ENCODE results near the gene CDKN2C.

- TF ChIP-seq, protein P1, sequence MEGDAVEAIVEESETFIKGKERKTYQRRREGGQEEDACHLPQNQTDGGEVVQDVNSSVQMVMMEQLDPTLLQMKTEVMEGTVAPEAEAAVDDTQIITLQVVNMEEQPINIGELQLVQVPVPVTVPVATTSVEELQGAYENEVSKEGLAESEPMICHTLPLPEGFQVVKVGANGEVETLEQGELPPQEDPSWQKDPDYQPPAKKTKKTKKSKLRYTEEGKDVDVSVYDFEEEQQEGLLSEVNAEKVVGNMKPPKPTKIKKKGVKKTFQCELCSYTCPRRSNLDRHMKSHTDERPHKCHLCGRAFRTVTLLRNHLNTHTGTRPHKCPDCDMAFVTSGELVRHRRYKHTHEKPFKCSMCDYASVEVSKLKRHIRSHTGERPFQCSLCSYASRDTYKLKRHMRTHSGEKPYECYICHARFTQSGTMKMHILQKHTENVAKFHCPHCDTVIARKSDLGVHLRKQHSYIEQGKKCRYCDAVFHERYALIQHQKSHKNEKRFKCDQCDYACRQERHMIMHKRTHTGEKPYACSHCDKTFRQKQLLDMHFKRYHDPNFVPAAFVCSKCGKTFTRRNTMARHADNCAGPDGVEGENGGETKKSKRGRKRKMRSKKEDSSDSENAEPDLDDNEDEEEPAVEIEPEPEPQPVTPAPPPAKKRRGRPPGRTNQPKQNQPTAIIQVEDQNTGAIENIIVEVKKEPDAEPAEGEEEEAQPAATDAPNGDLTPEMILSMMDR (IDR thresholded peaks at IDR 0.05; ENCODE audit: insufficient read depth, low read length), result no peak
- no peak for TF ChIP-seq REST (IDR thresholded peaks at IDR 0.05; ENCODE audit: insufficient replicate concordance, low read depth)
- TF ChIP-seq SPI1 (IDR thresholded peaks at IDR 0.05; ENCODE audit: borderline replicate concordance, low read depth), result no peak
- TF ChIP-seq POLR2AphosphoS5 (IDR thresholded peaks at IDR 0.05; ENCODE audit: low read depth), result no peak
These were observed 1.0 kb downstream of the CDKN2C start for GRCh38 chr1:50970931-50971582.
